Endothelial cell (in vitro differentiated cells): Measurements from ENCODE around the gene INTS6. TPM values are rescaled to one million over a fixed set of nuclear protein-coding genes. Genes with fewer than 3 reads are reported as not detected.

Experiments used
- DNase-seq: peaks from one replicate; pipeline ENCODE4 v3.0.0; 2021; ENCODE audit warnings: low spot score
- H3K27ac Mint-ChIP-seq: one replicate; pipeline ENCODE4 v1.8.0; 2021; ENCODE audit warnings: mixed read lengths, inconsistent platforms; ENCODE audit not compliant: unreplicated experiment
- H3K27me3 Mint-ChIP-seq: one replicate; pipeline ENCODE4 v1.8.0; 2021; ENCODE audit warnings: mild to moderate bottlenecking, moderate library complexity, mixed read lengths, inconsistent platforms; ENCODE audit not compliant: unreplicated experiment
- H3K36me3 Mint-ChIP-seq: one replicate; pipeline ENCODE4 v1.8.0; 2021; ENCODE audit warnings: mild to moderate bottlenecking, low read depth, mixed read lengths, inconsistent platforms; ENCODE audit not compliant: unreplicated experiment
- H3K4me1 Mint-ChIP-seq: one replicate; pipeline ENCODE4 v1.8.0; 2021; ENCODE audit warnings: mild to moderate bottlenecking, mixed read lengths, inconsistent platforms; ENCODE audit not compliant: unreplicated experiment
- H3K4me3 Mint-ChIP-seq: one replicate; pipeline ENCODE4 v1.8.0; 2021; ENCODE audit warnings: mild to moderate bottlenecking, mixed read lengths, inconsistent platforms; ENCODE audit not compliant: unreplicated experiment
- H3K9me3 Mint-ChIP-seq: one replicate; pipeline ENCODE4 v1.8.0; 2021; ENCODE audit warnings: mixed read lengths, inconsistent platforms; ENCODE audit not compliant: unreplicated experiment
- total RNA-seq: library from RNA; stranded (reverse); fragmentation: NEBNext Ultra II Directional; extraction: Animal tissue kit (Norgen Biotek cat#: 25700); gene quantifications from one replicate; pipeline ENCODE4 v1.2.1, GENCODE V29; 2021; ENCODE audit not compliant: unreplicated experiment
- TF ChIP-seq, protein P1 (sequence below): fragments of 200-600 bp; sonication (generic); IDR thresholded peaks from one replicate; pipeline ENCODE4 v1.5.0; 2021; ENCODE audit warnings: antibody characterized with exemption; ENCODE audit not compliant: unreplicated experiment

INTS6 gene
- total RNA-seq, 1 donor from 2014 or later: 45.0 TPM

DNA sequence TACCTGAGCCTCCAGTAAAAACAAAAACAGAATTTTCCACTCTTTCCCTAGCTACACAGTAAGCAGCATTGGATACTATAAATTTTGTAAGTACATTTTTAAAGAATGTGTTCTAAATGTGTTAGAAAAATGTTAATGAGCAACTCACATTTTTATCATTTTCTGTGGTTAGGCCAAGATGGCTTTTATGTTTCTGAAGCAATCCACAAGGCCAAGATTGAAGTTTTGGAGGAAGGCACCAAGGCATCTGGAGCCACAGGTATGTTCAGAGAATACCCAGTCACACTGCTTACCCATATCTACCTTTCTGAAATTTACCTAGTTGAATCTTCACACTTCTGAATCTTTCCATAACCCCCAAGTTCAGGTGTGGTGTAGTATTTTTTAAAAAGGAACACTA is 91.7 kb downstream of the INTS6 start:
- DNase-seq: no peak
- H3K9me3 Mint-ChIP-seq: no peaks in the 10 kb centered on the region
- H3K4me1 Mint-ChIP-seq: peaks cover 17% of the 10 kb centered on the region
- peaks cover 4% of the 10 kb centered on the region for H3K36me3 Mint-ChIP-seq
- H3K27ac Mint-ChIP-seq: no peak overlapping the region
- TF ChIP-seq, protein P1, sequence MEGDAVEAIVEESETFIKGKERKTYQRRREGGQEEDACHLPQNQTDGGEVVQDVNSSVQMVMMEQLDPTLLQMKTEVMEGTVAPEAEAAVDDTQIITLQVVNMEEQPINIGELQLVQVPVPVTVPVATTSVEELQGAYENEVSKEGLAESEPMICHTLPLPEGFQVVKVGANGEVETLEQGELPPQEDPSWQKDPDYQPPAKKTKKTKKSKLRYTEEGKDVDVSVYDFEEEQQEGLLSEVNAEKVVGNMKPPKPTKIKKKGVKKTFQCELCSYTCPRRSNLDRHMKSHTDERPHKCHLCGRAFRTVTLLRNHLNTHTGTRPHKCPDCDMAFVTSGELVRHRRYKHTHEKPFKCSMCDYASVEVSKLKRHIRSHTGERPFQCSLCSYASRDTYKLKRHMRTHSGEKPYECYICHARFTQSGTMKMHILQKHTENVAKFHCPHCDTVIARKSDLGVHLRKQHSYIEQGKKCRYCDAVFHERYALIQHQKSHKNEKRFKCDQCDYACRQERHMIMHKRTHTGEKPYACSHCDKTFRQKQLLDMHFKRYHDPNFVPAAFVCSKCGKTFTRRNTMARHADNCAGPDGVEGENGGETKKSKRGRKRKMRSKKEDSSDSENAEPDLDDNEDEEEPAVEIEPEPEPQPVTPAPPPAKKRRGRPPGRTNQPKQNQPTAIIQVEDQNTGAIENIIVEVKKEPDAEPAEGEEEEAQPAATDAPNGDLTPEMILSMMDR: no peak
- no peak overlapping the region for H3K4me3 Mint-ChIP-seq
- no peaks in the 10 kb centered on the region for H3K27me3 Mint-ChIP-seq

DNA sequence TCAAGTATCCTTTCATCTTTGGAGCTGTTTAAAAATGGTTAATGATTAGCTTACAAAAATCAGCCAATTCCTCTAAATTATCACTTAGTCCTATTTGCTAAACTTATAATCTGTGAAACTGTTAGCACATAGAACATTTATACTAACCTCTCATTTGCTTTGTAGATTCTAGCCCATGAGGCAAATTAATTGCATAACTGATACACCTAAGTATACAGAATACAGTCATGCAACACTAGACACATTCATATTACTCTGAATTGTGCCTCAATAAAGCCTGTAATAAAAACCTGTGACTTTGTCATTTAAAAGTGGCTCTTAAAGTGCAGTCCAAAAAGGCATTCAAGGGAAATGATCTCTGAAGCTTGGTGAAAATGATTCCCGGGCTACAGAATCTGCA is 92.3 kb downstream of the INTS6 start:
- H3K27me3 Mint-ChIP-seq: no peaks in the 10 kb centered on the region
- peaks cover 4% of the 10 kb centered on the region for H3K36me3 Mint-ChIP-seq
- H3K9me3 Mint-ChIP-seq: no peaks in the 10 kb centered on the region
- TF ChIP-seq, protein P1: no peak
- no peak for DNase-seq
- H3K4me1 Mint-ChIP-seq: peaks cover 17% of the 10 kb centered on the region
- no peak overlapping the region for H3K27ac Mint-ChIP-seq
- H3K4me3 Mint-ChIP-seq: no peak overlapping the region

DNA sequence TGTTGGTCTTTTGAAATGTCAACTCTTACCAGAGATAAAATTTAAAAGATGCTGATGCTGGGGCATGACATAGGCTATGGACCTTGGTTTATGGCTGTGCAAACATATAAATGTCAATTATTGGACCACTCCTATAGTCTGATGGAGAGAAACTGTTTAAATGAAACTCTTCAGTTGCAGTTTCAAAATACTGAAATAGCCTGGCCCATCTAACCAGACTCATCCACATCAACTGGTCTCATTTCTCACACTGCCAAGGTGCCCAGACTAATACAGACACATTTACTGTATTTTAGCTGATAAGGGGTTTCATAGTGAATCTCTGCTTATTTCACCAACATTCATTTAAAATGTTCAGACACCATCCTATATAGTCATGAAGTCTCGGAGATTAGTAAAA is 93.5 kb downstream of the INTS6 start:
- Mint-ChIP-seq H3K9me3 (no peaks in the 10 kb centered on the region), H3K36me3 (no peaks in the 10 kb centered on the region)
- TF ChIP-seq, protein P1: no peak

DNA sequence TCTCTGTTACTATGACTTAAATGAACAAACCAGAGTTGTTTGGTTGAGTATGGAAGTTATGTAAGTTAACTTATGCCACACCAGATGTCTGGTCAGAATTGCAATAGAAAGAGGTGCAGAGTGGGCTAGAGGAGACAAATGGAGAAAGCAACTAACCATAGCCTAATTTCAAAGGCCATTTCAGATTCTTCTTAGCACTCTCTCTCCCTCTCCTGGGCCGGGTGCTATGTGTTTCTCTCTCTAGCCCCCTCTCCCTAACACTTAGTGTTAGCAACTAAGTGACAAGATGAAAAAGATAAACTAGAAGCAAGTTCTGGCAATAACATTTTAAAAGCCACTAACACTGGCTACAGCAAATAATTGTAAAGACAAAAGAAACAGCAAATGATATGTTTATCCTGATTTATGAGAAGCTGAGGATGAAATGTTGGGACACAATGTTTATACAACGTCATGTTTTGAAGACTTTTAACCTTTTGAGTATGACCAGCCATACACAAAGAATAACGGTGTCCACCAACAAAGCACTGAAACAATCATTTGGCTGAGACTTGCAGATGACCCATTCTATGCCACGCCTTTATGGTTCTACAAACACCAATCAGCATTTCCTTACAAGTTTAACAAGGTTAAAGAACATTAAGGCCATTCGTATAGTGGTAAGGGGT is 94.8 kb downstream of the INTS6 start:
- no peak for DNase-seq
- no peaks in the 10 kb centered on the region for H3K9me3 Mint-ChIP-seq
- no peak overlapping the region for H3K4me3 Mint-ChIP-seq
- no peaks in the 10 kb centered on the region for H3K36me3 Mint-ChIP-seq
- TF ChIP-seq, protein P1: no peak
- H3K27ac Mint-ChIP-seq: no peak overlapping the region
- no peaks in the 10 kb centered on the region for H3K27me3 Mint-ChIP-seq
- peaks cover 12% of the 10 kb centered on the region for H3K4me1 Mint-ChIP-seq

More for the DNA sequence above, 93.5 kb downstream of the INTS6 start:
- no peak for DNase-seq
- no peaks in the 10 kb centered on the region for H3K27me3 Mint-ChIP-seq
- peaks cover 14% of the 10 kb centered on the region for H3K4me1 Mint-ChIP-seq
- H3K4me3 Mint-ChIP-seq: no peak overlapping the region
- no peak overlapping the region for H3K27ac Mint-ChIP-seq

DNA sequence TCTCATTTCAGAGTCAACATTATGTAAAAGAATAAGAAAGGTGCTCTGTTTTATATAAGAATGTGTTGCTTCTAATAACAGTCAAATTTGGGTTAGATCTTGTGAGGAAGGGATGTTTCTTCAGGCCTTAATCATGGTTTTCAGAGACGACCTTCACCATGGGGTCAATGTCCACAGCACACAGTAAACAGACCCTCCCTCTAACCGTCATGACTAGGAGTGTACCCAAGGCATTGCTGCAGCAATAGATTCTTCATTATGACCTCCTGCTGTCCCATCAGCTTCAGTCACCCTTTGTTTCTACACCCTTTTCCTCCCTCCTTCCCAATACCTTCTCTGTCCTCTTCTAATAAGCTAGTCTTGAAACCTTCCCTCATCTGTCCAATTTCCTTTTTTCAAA is 97.6 kb downstream of the INTS6 start:
- Mint-ChIP-seq H3K4me3 (no peak overlapping the region), H3K36me3 (no peaks in the 10 kb centered on the region), H3K27me3 (no peaks in the 10 kb centered on the region), H3K27ac (no peak overlapping the region), H3K9me3 (no peaks in the 10 kb centered on the region), H3K4me1 (peaks cover 6% of the 10 kb centered on the region)
- TF ChIP-seq, protein P1: no peak
- DNase-seq: no peak
